GM21447 (cell line): ENCODE measurements around the gene LGALS4.
"Not testable (repeated sequence)": the region's sequence is repeated elsewhere in the genome, so short reads cannot be mapped to it uniquely, and the experiment has no call there.

Experiments
- ATAC-seq: cut with Tn5 transposase; IDR thresholded peaks from one replicate; pipeline ENCODE4 v1.9.1; 2021; ENCODE audit not compliant: unreplicated experiment

Gene LGALS4

GRCh38 chr19:38843175-38843758 is 30.5 kb upstream of the LGALS4 start:
- no peak for ATAC-seq

GRCh38 chr19:38842439-38843174 is 29.9 kb upstream of the LGALS4 start:
- no peak for ATAC-seq

GRCh38 chr19:38841787-38842438 is 29.2 kb upstream of the LGALS4 start:
- no peak for ATAC-seq

DNA sequence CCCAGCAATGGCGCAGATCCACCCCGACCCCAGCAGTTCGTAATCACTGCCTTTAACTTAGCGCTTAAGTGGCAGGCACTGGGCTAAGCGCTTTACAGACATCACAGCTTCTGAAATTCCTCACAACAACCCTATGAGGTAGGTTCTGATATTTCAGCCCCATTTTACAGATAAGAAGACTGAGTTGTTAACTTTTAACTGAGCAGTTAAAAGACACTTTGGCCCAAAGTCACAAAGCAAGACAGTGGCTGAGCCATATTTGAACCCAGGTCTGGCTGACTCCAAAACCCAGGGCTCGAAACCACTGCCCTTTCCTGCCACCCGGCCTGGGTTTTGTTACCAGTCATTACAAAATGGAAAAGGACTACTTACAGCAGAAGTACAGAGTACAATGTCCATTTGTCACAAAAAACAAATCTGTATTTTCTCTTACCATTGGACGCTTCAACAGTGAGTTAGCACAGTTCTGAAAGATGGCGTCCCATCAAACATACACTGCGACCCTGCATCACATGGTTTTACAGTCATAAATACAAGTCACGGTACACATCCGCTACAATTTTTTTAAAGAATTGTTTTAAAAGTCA is 28.5 kb upstream of the LGALS4 start:
- ATAC-seq, result no peak

DNA sequence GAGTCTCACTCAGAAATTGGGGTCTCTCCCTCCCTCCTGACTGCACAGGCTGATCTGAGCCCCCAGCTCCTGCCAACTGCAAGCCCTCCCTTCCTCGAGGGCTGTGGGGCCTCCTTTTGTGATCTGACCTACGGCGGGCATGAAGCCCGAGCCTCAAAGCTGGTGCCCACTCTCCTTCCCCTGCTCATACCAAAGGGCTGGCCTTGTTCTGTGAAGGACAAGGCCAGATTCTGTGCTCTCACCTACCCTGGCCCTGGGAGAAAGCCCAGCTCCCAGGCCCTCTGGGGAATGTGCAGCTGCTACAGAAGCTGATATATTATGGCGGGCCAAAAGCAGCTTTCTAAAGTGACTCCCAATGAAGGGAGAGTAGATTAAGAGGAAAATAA is 27.8 kb upstream of the LGALS4 start:
- no peak for ATAC-seq

GRCh38 chr19:38839816-38840582 is 27.3 kb upstream of the LGALS4 start:
- ATAC-seq, result no peak

- no peak for ATAC-seq
Observed at GRCh38 chr19:38838986-38839761, 26.4 kb upstream of the LGALS4 start.

DNA sequence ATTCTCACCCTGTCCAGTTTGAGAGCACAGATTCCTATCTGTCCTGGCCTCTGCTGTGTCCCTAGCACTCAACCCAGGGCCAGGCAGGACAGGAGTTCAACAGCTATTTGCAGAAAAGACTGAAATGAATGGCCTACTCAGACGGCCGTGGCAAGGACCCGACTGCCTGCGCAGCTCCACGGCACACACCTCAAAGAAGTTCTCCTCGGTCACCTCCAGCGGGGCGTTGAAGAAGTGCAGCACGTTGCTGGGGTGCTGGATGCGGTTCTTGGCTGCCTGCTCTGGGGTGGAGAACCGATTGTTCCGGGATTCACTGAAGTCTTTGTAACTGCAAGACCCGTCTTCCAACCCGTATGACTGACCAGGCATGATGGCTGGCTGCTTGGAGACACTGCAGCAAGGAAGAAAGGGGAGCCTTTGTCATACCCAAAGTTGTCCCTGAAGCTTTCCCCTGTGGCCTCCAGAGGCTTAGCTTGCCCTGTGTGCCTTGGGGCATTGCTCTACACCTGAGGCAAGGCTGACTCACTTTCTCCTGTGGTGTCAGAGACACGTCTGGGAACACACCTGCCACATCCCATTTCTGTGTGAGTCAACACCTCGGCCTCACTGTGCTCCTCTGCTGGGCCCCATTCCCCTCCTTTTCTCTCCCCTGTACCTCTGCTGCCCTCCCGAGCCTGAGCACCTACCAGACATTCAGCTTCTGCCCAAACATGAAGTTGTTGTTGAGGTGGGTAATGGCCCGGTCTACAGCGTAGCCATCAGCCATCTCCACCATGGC is 25.7 kb upstream of the LGALS4 start:
- no peak for ATAC-seq

DNA sequence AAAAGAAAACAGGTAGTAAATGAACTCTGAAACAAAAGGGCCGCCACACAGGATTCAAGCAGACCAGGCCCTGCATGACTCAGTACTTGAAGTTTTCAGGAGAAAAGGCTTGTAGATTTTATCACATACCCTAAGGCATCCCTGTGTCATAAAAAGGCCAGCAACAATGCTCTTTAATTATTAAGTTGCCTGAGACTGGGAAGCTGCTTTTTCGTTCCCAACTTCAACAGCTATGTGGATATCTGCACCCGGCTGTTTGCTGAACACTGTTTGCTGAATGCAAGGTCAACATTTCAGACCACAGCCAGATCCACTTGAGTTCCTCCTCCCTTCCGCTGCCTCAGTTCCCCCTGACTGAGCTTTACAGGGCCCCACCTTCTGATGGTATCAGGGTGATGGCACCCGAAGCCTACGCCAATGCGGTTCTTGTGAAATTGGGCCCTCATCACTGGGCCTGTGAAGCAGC is 24.9 kb upstream of the LGALS4 start:
- ATAC-seq, result no peak

- no peak for ATAC-seq
Observed at GRCh38 chr19:38836983-38837626, 24.4 kb upstream of the LGALS4 start.

GRCh38 chr19:38836159-38836982 is 23.6 kb upstream of the LGALS4 start:
- no peak for ATAC-seq

GRCh38 chr19:38834590-38834989 is 21.8 kb upstream of the LGALS4 start:
- ATAC-seq, result no peak

DNA sequence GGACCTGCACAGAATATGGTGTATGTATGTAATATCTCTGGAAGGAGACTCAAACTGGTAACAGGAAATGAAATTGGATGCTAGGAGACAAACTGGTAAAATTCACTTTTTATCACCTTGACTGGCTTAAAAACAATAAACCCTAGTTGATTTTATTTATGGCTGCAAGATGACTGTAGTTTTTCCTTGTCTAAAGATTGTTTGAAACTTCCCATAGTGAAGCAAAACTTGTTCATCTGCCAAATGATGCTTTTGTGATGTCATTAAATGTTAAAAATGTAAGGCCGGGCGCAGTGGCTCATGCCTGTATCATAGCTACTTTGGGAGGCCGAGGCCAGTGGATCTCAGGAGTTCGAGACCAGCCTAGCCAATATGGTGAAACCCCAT is 21.4 kb upstream of the LGALS4 start:
- ATAC-seq, result no peak

- ATAC-seq, result no peak
Observed at GRCh38 chr19:38833092-38833425, 20.3 kb upstream of the LGALS4 start.

DNA sequence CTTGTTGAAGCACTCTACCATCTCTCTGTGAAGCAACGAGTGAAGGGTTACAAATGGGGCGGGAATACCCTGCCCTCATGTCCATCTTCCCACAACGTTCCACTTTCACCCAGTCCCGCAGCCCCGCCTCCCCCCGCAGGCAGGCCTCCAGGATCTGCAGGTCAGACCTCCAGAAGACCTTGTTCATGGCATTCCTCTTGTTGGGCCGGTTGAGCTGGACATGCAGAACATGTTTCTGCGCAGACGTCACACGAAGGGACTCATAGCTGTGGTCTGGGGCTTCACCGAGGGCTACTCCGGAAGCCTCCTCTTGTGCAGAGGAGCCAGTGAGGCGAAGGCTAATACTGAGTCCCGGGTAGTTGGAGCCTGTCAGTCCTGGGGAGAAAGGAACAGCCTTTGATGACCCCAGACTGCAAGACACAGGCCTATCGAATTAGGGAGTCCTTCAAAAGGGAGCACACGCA is 18.4 kb upstream of the LGALS4 start:
- peak; percentile 59 for ATAC-seq

- no peak for ATAC-seq
Observed at GRCh38 chr19:38830039-38830733, 17.4 kb upstream of the LGALS4 start.

DNA sequence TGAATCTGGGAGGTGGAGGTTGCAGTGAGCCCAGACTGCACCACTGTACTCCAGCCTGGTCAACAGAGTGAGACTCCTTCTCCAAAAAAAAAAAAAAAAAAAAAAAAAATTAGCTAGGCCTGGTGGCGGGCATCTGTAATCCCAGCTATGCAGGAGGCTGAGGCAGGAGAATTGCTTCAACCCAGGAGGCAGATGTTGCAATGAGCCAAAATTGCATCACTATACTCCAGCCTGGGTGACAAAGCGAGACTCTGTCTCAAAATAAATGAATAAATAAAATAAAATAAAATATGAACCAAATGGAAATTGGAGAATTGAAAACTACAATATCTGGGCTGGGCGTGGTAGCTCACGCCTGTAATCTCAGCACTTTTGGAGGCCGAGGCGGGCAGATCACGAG is 16.5 kb upstream of the LGALS4 start:
- not testable (repeated sequence) for ATAC-seq
